Stomach (tissue), 9 donors: ENCODE measurements around the gene C5. TPM values are rescaled to one million over a fixed set of nuclear protein-coding genes. Genes with fewer than 3 reads are reported as not detected.

ENCODE experiments used
- DNase-seq, 2 donors: peaks; one replicate each; pipeline versions ENCODE4 v3.0.0 to v3.0.0-alpha.2; 2013 to 2019
- H3K27ac ChIP-seq, 5 donors: fragments of 200-600 bp in 4 of 5; sonication (generic) in 4 of 5; one replicate each; pipeline ENCODE4 v1.5.1; 2013 to 2019; ENCODE audit warnings: mild to moderate bottlenecking in 1 of 5, moderate library complexity in 1 of 5
- H3K27me3 ChIP-seq, 3 donors: fragments of 200-600 bp; sonication (generic); one replicate each; pipeline ENCODE4 v1.5.1; 2017 to 2019; ENCODE audit warnings: mixed run types in 1 of 3
- H3K36me3 ChIP-seq, 4 donors: fragments of 200-600 bp; sonication (generic); 1 replicate in 3 of 4; 2 replicates in 1 of 4; pipeline ENCODE4 v1.5.1; 2016 to 2019
- H3K4me1 ChIP-seq, 4 donors: fragments of 200-600 bp; sonication (generic); one replicate each; pipeline ENCODE4 v1.5.1; 2016 to 2019
- H3K4me3 ChIP-seq, 4 donors: fragments of 200-600 bp; sonication (generic) in 3 of 4; one replicate each; pipeline ENCODE4 v1.5.1; 2016 to 2019; ENCODE audit warnings: mild to moderate bottlenecking in 1 of 4
- H3K9me3 ChIP-seq, 4 donors: fragments of 200-600 bp; sonication (generic); one replicate each; pipeline ENCODE4 v1.5.1; 2016 to 2019
- EP300 ChIP-seq: sonication (generic); formaldehyde crosslinking; IDR thresholded peaks from one replicate; pipeline ENCODE4 v1.6.1; 2017; ENCODE audit warnings: antibody characterized with exemption
- POLR2A ChIP-seq, 4 donors: fragments of 450-650 bp; IDR thresholded peaks; one replicate each; pipeline ENCODE4 v1.6.1; 2016; ENCODE audit warnings: antibody characterized with exemption in 4 of 4, control low read depth in 2 of 4, mild to moderate bottlenecking in 1 of 4, moderate library complexity in 1 of 4
- POLR2AphosphoS5 ChIP-seq, 3 donors: sonication (generic); formaldehyde crosslinking; IDR thresholded peaks; one replicate each; pipeline ENCODE4 v1.6.1; 2016; ENCODE audit warnings: antibody characterized with exemption in 3 of 3
- whole genome bisulfite sequencing, 5 donors: extraction: QIAGEN DNeasy Blood & Tissue Kit in 3 of 5; methylation state at CpG; one replicate each; pipeline versions ENCODE4 v1.1.5 to v1.1.7; 2013 to 2018; 5-methylcytosine and 5-hydroxymethylcytosine counted together
- intact Hi-C: fragments of 100-400 bp; cut with DNase I; formaldehyde crosslinking; loops from one replicate; pipeline ENCODE4 v1.15.1; 2023; ENCODE audit warnings: low total_unique reads
- polyA plus RNA-seq, 3 donors: library from polyadenylated mRNA; stranded (reverse); fragments of 200-250 nt; gene quantifications; one replicate each; pipeline ENCODE4 v1.2.3, GENCODE V29; 2013
- total RNA-seq, 5 donors: library from RNA; depleted of rRNA; stranded (reverse); fragments of >200 nt; gene quantifications; one replicate each; pipeline versions ENCODE4 v1.1.0 to v1.2.3, GENCODE V29; 2014 to 2016
- TF ChIP-seq, protein P1 (sequence below), 7 experiments: fragments of 450-650 bp in 4 of 7; fragments of 200-600 bp in 3 of 7; sonication (generic) in 3 of 7; IDR thresholded peaks; one replicate each; pipeline ENCODE4 v1.5.1; 2016 to 2019; ENCODE audit warnings: antibody characterized with exemption in 7 of 7, control low read depth in 2 of 7, mild to moderate bottlenecking in 1 of 7
- donor health status: healthy with polysubstance abuse.
- donor health status: Bipolar disorder and iron deficiency.
- donor health status: healthy.

C5 gene
- total and polyA plus RNA-seq, 8 donors, result 4.0 to 13.4 (median 6.2) TPM

DNA sequence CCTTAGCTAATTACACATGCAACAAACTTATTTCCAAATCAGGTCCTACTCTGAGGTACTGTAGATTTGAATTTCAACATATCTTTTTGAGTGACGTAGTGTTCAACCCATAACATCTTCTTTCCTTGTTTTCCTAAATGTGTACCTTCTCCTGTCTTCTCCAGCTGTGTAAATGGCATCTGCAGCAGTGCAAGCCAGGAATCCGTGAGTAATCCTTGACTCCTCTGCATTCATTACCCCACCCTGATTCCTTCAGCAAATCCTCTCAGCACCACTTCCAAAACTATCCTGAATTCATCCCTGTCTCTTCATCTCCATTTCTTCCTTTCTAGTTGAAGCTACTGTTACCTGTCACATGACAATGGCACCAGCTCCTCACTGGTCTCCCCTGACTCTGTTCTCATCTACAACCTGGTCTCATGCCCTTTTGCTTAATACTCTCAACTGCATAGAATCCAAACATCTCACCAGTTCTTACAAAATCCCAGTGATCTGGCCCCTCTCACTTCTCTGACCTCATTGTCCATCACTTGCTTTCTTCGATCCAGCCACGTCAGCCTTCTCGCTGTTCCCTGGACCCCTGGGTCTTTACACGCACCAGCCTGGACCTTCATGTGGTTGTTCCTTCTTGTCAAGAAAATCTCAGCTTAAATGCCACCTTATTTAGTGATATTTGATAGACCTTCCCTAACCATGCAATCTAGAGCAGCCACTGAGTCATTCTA, 108.9 kb downstream of the C5 start:
- Histone ChIP-seq H3K27me3 (no peaks in the 10 kb centered on the region), H3K9me3 (no peaks in the 10 kb centered on the region), H3K4me1 (peaks cover 13 to 46% (median 29%) of the 10 kb centered on the region in 4 donors), H3K36me3 (no peaks in the 10 kb centered on the region), H3K27ac (peak overlapping the region in 3 of 5 donors; percentile 39 to 75 (median 61)), H3K4me3 (no peak overlapping the region)
- no peak for DNase-seq
- TF ChIP-seq POLR2A (IDR thresholded peaks at IDR 0.05), result no peak
- TF ChIP-seq EP300, result no peak
- TF ChIP-seq, protein P1, sequence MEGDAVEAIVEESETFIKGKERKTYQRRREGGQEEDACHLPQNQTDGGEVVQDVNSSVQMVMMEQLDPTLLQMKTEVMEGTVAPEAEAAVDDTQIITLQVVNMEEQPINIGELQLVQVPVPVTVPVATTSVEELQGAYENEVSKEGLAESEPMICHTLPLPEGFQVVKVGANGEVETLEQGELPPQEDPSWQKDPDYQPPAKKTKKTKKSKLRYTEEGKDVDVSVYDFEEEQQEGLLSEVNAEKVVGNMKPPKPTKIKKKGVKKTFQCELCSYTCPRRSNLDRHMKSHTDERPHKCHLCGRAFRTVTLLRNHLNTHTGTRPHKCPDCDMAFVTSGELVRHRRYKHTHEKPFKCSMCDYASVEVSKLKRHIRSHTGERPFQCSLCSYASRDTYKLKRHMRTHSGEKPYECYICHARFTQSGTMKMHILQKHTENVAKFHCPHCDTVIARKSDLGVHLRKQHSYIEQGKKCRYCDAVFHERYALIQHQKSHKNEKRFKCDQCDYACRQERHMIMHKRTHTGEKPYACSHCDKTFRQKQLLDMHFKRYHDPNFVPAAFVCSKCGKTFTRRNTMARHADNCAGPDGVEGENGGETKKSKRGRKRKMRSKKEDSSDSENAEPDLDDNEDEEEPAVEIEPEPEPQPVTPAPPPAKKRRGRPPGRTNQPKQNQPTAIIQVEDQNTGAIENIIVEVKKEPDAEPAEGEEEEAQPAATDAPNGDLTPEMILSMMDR (IDR thresholded peaks at IDR 0.05), result no peak
- no peak for TF ChIP-seq POLR2AphosphoS5 (IDR thresholded peaks at IDR 0.05)
- intact Hi-C loops, result no loop called here
- WGBS, 5 donors, result 82 to 92% (median 84%) methylated on average over 6 of the region's 6 CpGs

GRCh38 chr9:120940573-120940972, 109.5 kb downstream of the C5 start:
- no peaks in the 10 kb centered on the region for H3K9me3 ChIP-seq
- TF ChIP-seq EP300 (no peak), POLR2A (IDR thresholded peaks at IDR 0.05) (no peak), POLR2AphosphoS5 (IDR thresholded peaks at IDR 0.05) (no peak)
- TF ChIP-seq, protein P1 (IDR thresholded peaks at IDR 0.05), result no peak
- 85 to 91% (median 87%) methylated on average over 10 of the region's 10 CpGs for WGBS, 5 donors
- no peaks in the 10 kb centered on the region for H3K27me3 ChIP-seq
- DNase-seq, result no peak
- intact Hi-C loops, result no loop called here
- no peak overlapping the region for H3K4me3 ChIP-seq
- no peaks in the 10 kb centered on the region for H3K36me3 ChIP-seq
- H3K27ac ChIP-seq, result peak overlapping the region in 2 of 5 donors; percentile 61 to 75
- H3K4me1 ChIP-seq, result peaks cover 19 to 52% (median 36%) of the 10 kb centered on the region in 4 donors

DNA sequence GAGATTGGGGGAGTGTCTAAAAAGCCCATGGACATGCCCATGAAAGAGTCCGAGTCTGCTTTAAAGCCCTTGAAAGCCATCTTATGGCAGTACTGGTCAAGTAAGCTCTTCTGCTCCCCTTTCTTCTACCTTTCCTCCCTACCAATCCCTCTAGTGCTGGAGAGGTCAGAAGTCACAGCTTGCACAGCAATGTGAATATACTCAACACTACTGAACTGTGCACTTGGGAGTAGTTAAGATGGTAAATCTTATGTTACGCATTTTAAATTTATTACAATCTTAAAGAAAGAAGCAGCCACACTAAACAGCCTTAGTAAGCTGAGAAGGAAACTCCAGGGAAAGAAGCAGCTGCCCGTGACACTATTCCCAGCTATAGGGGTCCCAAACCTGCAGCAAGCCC, 111.2 kb downstream of the C5 start:
- no peak for DNase-seq
- intact Hi-C loops, result loop anchor here (10.0 kb wide), 1 partner anchor 184 kb away; no protein-coding TSS in a partner anchor
- Histone ChIP-seq H3K27me3 (no peaks in the 10 kb centered on the region), H3K4me1 (peaks cover 36 to 69% (median 53%) of the 10 kb centered on the region in 4 donors), H3K4me3 (no peak overlapping the region), H3K36me3 (no peaks in the 10 kb centered on the region), H3K9me3 (no peaks in the 10 kb centered on the region), H3K27ac (peak overlapping the region in 2 of 5 donors; percentile 5 to 88)
- 93 to 99% (median 96%) methylated on average over 3 of the region's 3 CpGs for WGBS, 5 donors
- no peak for TF ChIP-seq EP300
- TF ChIP-seq POLR2A (IDR thresholded peaks at IDR 0.05), result no peak
- TF ChIP-seq POLR2AphosphoS5 (IDR thresholded peaks at IDR 0.05), result no peak
- TF ChIP-seq, protein P1 (IDR thresholded peaks at IDR 0.05), result no peak

GRCh38 chr9:120937596-120937995, 112.5 kb downstream of the C5 start:
- TF ChIP-seq, protein P1 (IDR thresholded peaks at IDR 0.05), result no peak
- TF ChIP-seq POLR2AphosphoS5 (IDR thresholded peaks at IDR 0.05), result peak in 1 of 3 donors; percentile 5
- H3K36me3 ChIP-seq, result no peaks in the 10 kb centered on the region
- H3K27ac ChIP-seq, result peak overlapping the region; percentile 59 to 93 (median 84)
- peak in 1 of 2 donors; percentile 38 for DNase-seq
- intact Hi-C loops, result loop anchor here (10.0 kb wide), 1 partner anchor 183 kb away; no protein-coding TSS in a partner anchor
- H3K4me1 ChIP-seq, result peaks cover 36 to 69% (median 52%) of the 10 kb centered on the region in 4 donors
- H3K4me3 ChIP-seq, result no peak overlapping the region
- WGBS, 5 donors, result 33 to 52% (median 42%) methylated on average over 1 of the region's 1 CpG
- H3K27me3 ChIP-seq, result no peaks in the 10 kb centered on the region
- H3K9me3 ChIP-seq, result no peaks in the 10 kb centered on the region
